MCF 10A (cell line): ENCODE results near the gene PLEKHH3. TPM values are rescaled to one million over a fixed set of nuclear protein-coding genes. Genes with fewer than 3 reads are reported as not detected.

Experiments used
- BruUV-seq: library from RNA; stranded (reverse); fragments of 400-500 nt; replicated peaks from 2 replicates; lab custom pipeline; 2021; lab: Mats Ljungman, UMichigan
- CTCF ChIA-PET: fragments of 300-600 bp; sonication (Branson Sonifier 250); formaldehyde crosslinking; extraction: SDS; loops from one replicate; lab custom pipeline; 2021; ENCODE audit warnings: antibody characterized with exemption, inconsistent platforms; lab: Yijun Ruan, JAX
- POLR2A ChIA-PET: fragments of 300-600, 350-650 bp; sonication (Branson Sonifier 250); formaldehyde crosslinking; extraction: SDS; loops from one replicate; lab custom pipeline; 2020; ENCODE audit warnings: antibody characterized with exemption, inconsistent platforms; lab: Yijun Ruan, JAX
- DNase-seq: peaks from one replicate; pipeline ENCODE4 v3.0.0-alpha.2; 2018; ENCODE audit not compliant: unreplicated experiment
- H3K27ac Mint-ChIP-seq: one replicate; pipeline ENCODE4 v1.8.0; 2022; ENCODE audit warnings: mild to moderate bottlenecking, low read depth, mixed read lengths; ENCODE audit not compliant: unreplicated experiment
- H3K27me3 Mint-ChIP-seq: one replicate; pipeline ENCODE4 v1.8.0; 2022; ENCODE audit warnings: mixed read lengths; ENCODE audit not compliant: insufficient read depth, unreplicated experiment
- H3K36me3 Mint-ChIP-seq: one replicate; pipeline ENCODE4 v1.8.0; 2022; ENCODE audit warnings: mild to moderate bottlenecking, moderate library complexity, mixed read lengths; ENCODE audit not compliant: insufficient read depth, unreplicated experiment
- H3K4me1 Mint-ChIP-seq: one replicate; pipeline ENCODE4 v1.8.0; 2022; ENCODE audit warnings: mixed read lengths; ENCODE audit not compliant: insufficient read depth, unreplicated experiment
- H3K4me3 Mint-ChIP-seq: one replicate; pipeline ENCODE4 v1.8.0; 2022; ENCODE audit warnings: mild to moderate bottlenecking, moderate library complexity, mixed read lengths; ENCODE audit not compliant: unreplicated experiment
- H3K9me3 Mint-ChIP-seq: one replicate; pipeline ENCODE4 v1.8.0; 2022; ENCODE audit warnings: mixed read lengths; ENCODE audit not compliant: unreplicated experiment
- intact Hi-C: fragments of 100-400 bp; cut with micrococcal nuclease; formaldehyde crosslinking; loops from 2 replicates; pipeline ENCODE4 v1.14.1; 2022
- total RNA-seq: library from RNA; stranded (reverse); gene quantifications from 2 replicates; pipeline ENCODE4 v1.2.3, GENCODE V29; 2022
- TF ChIP-seq, protein P1 (sequence below): fragments of 200-600 bp; IDR thresholded peaks from one replicate; pipeline ENCODE4 v1.8.0; 2022; ENCODE audit warnings: antibody characterized with exemption, mild to moderate bottlenecking; ENCODE audit not compliant: unreplicated experiment

The PLEKHH3 gene
- total RNA-seq, 1 experiment from 2014 or later, result 12.5 TPM

DNA sequence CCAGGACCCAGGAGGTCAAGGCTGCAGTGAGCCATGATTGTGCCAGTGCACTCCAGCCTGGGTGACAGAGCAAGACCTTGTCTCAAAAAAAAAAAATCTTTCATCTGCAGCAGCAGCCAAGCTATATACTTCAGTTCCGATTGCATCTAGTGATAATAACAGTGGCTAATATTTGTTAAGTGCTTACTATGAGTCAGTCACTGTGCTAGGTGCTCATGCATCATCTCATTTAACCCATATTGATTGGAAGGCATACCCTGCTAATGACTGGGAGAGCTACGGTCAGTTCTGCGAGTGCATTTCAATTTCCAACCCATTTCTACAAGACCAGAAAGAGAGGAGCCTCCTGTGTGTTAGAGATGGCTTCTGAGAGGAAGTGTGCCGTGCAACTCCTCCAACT, 25.4 kb downstream of the PLEKHH3 start:
- Mint-ChIP-seq H3K27ac (no peak overlapping the region), H3K27me3 (no peaks in the 10 kb centered on the region), H3K4me3 (no peak overlapping the region), H3K4me1 (no peaks in the 10 kb centered on the region), H3K9me3 (no peaks in the 10 kb centered on the region), H3K36me3 (no peaks in the 10 kb centered on the region)
- intact Hi-C loops, result no loop called here
- CTCF ChIA-PET, result interaction anchor here (0.6 to 0.9 kb wide), 3 partner anchors 12 to 817 kb away, joined by 3 to 7 read pairs (median 3); no protein-coding TSS in a partner anchor
- TF ChIP-seq, protein P1, sequence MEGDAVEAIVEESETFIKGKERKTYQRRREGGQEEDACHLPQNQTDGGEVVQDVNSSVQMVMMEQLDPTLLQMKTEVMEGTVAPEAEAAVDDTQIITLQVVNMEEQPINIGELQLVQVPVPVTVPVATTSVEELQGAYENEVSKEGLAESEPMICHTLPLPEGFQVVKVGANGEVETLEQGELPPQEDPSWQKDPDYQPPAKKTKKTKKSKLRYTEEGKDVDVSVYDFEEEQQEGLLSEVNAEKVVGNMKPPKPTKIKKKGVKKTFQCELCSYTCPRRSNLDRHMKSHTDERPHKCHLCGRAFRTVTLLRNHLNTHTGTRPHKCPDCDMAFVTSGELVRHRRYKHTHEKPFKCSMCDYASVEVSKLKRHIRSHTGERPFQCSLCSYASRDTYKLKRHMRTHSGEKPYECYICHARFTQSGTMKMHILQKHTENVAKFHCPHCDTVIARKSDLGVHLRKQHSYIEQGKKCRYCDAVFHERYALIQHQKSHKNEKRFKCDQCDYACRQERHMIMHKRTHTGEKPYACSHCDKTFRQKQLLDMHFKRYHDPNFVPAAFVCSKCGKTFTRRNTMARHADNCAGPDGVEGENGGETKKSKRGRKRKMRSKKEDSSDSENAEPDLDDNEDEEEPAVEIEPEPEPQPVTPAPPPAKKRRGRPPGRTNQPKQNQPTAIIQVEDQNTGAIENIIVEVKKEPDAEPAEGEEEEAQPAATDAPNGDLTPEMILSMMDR, result no peak
- POLR2A ChIA-PET, result interaction anchor here (0.6 to 0.8 kb wide), 2 partner anchors 11 to 71 kb away, joined by 3 read pairs; no protein-coding TSS in a partner anchor
- no peak for DNase-seq
- no TSS peak for BruUV-seq

DNA sequence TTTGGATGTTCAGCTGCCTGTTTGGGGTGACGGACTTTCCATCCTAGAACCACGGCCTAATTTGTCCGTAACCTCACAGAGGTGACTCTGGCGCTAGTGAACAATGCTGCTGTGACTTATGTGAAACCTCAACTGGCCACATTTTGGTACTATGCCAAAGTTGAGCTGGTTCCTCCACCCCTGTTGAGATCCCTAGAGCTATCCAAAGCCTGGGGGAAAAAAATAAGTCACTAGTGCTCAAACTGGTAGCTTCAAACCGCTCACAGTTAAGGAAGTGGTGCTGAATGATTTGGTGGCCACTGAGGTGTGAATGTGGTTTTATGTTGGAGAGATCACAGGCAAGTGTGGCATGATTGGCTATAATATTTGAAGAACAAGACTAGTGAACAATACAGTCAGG, 29.0 kb downstream of the PLEKHH3 start:
- intact Hi-C loops, result no loop called here
- no peak for DNase-seq
- peaks cover 5% of the 10 kb centered on the region for H3K27me3 Mint-ChIP-seq
- BruUV-seq, result no TSS peak
- CTCF ChIA-PET, result interaction anchor here (0.6 to 2.0 kb wide), 2 partner anchors 24 to 91 kb away, joined by 4 to 6 read pairs; no protein-coding TSS in a partner anchor
- H3K9me3 Mint-ChIP-seq, result no peaks in the 10 kb centered on the region
- no peak overlapping the region for H3K27ac Mint-ChIP-seq
- H3K4me3 Mint-ChIP-seq, result no peak overlapping the region
- H3K4me1 Mint-ChIP-seq, result no peaks in the 10 kb centered on the region
- TF ChIP-seq, protein P1, result no peak
- POLR2A ChIA-PET, result interaction anchor here (1.4 to 1.6 kb wide), 2 partner anchors 12 to 24 kb away, joined by 4 read pairs; partner anchors contain the start of gene TUBG2
- no peaks in the 10 kb centered on the region for H3K36me3 Mint-ChIP-seq

DNA sequence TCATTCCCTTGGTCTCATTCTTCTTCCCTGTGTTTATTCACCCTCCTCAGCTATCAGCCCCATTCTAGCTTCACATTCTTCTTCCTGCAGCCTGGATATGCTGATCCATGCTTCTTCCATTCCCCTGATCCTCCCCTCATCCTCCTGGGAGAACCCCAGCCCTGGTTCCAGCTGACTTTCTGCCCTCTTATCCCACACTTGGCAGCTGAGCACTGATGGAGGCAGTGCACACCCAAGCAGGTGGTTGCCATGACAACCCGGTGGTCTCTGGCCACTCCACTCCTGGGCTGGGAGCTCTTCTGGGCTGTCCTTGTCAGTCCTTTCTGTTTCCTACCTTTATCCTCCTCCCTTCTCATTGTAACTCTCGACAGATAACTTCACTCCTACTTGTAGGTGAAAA, 34.5 kb downstream of the PLEKHH3 start:
- Mint-ChIP-seq H3K36me3 (no peaks in the 10 kb centered on the region), H3K4me1 (no peaks in the 10 kb centered on the region), H3K9me3 (no peaks in the 10 kb centered on the region), H3K27me3 (peaks cover 16% of the 10 kb centered on the region), H3K4me3 (no peak overlapping the region), H3K27ac (no peak overlapping the region)
- BruUV-seq, result no TSS peak
- DNase-seq, result no peak
- CTCF ChIA-PET, result interaction anchor here (0.6 to 0.9 kb wide), 2 partner anchors 12 to 608 kb away, joined by 3 read pairs; no protein-coding TSS in a partner anchor
- POLR2A ChIA-PET, result interaction anchor here (1.2 kb wide), 1 partner anchor 33 kb away, joined by 5 read pairs; the partner anchor contains the start of genes RETREG3 and TUBG1
- TF ChIP-seq, protein P1, result no peak
- intact Hi-C loops, result no loop called here

DNA sequence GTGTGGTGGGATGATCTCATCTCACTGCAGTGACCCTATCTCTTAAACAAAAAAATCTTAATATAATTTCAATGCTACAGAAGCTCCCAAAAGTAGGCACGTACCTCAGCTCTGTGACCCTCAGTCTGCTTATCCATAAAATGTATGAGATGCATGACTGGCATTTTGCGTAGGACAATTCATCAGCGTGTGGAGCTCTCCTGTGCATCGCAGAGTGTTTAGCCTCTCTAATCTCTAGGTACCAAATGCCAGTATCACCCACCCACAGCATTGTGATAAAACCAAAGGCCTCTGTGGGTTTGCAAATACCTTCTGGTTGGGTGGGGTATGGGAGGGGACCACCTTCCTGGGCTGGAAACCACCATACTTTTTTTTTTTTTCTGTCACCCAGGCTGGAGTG, 36.7 kb downstream of the PLEKHH3 start:
- H3K9me3 Mint-ChIP-seq, result no peaks in the 10 kb centered on the region
- BruUV-seq, result no TSS peak
- H3K27ac Mint-ChIP-seq, result no peak overlapping the region
- no peaks in the 10 kb centered on the region for H3K36me3 Mint-ChIP-seq
- ChIA-PET CTCF (no interaction called here), POLR2A (no interaction called here)
- DNase-seq, result no peak
- TF ChIP-seq, protein P1, result no peak
- H3K4me3 Mint-ChIP-seq, result no peak overlapping the region
- no peaks in the 10 kb centered on the region for H3K4me1 Mint-ChIP-seq
- intact Hi-C loops, result no loop called here
- peaks cover 16% of the 10 kb centered on the region for H3K27me3 Mint-ChIP-seq
